Measurements from ENCODE around the gene C22orf39.

C22orf39 gene

DNA sequence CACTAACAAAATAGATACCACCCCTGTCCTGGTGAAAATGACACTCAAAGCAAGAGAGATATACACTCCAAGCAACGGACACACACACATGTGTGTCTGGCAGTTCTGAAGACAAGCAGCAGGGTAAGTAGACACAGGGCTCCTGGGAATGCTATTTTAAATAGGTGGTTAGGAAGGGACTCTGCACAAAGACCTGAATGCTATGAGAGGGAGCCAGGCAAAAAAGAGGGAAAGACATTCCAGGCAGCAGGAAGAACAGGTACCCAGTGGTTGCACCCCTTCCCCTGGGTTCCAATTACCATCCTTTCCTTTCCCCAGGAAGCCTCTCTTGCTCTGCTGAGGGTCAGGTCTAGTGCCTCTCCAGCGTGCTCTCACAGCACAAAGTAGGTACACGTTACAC is 28.5 kb upstream of the C22orf39 start:
- DNase-seq: no peak

DNA sequence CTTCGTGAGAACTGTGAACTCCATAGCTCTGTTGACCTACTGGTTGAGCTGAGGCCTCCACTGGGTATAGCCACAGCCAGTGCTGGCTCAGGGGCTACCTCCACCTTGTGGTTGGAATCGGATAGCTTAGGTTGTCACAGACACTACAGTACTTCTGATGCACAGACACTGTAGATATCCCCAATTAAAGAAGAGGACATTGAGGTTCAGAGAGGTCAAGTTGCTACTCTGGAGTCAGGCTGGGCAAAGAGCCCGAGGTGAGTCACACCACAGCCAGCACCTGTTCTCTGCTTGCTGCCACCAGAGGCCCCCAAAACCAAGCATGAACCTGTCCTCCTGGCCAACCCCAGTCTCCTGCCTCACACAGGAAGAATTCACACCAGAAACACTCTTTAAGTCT is 26.1 kb upstream of the C22orf39 start:
- no peak for DNase-seq

DNA sequence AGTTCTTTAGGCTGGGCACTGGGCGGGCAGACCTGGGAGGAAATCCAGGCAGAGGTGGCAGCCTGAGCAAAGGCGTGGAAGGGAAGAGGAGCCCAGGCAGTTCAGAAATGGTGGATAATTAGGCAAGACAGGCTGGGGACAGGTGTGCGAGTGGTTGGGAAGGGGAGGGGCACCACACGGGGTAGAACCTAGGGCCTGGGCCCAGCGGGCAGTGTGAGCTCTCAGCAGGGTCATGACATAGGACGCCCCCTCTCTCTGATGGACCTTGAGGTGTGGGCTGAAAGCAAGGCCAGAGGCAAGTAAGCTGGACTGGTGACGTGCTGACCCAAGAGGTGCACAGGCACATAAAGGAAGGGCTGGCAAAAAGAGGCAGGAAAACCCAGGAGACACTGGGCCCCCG is 24.7 kb upstream of the C22orf39 start:
- no peak for DNase-seq

DNA sequence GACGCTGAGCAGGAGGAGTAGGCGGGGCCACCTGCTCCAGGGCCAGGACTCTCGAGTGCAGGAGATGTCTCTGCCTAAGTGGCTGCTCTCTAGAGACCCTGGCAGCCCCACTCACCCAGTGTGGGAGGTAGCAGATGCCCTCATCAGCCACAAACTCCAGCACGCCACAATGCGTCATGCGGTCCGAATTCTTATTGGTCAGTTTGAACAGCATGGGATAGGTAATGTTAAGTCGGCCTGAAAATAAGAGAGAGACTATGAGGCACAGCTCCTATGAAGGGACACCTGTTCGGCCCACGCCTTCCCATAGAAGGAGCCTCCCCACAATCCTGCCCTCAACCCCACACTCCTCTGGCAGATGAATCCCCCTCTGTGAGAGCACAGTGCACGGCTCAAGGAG is 24.1 kb upstream of the C22orf39 start:
- no peak for DNase-seq

DNA sequence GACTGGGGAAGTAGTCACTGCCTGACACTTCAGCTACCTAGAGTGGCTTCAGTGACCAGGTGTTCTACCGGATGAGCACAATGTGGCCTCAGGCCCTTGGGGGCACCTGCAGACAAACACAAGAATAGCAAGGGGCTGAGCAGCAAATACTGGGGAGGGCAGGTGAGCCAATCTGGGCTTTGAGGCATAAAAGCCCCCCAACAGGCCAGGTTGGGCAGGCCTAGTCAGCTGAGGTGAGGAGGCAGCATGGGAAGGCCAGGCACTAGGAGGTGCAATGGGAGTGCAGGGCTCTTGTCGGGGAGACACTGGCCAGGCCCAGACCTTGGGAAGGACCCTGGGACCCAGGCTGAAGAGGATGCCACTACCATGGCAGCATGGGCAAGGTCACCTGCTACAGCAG is 22.5 kb upstream of the C22orf39 start:
- no peak for DNase-seq

DNA sequence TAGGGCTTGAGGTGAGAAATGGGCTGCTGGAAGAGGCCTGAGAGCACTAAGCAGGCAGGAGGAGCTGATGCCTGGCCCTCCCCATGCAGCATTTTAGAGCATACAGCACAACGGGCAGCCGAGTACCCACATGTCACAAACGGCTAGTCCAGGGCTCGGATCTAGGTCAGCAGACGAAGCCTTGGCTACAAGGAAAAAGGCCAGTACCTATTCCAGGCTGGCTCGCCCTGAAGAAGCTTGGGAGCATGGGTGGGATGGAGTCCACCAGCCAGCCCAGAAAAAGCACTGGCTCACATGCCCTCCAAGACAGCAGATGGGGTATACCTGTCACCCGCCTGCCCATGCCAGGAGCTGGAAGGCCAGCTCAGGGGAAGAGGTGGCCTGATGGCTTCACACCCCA is 21.9 kb upstream of the C22orf39 start:
- DNase-seq: no peak

DNA sequence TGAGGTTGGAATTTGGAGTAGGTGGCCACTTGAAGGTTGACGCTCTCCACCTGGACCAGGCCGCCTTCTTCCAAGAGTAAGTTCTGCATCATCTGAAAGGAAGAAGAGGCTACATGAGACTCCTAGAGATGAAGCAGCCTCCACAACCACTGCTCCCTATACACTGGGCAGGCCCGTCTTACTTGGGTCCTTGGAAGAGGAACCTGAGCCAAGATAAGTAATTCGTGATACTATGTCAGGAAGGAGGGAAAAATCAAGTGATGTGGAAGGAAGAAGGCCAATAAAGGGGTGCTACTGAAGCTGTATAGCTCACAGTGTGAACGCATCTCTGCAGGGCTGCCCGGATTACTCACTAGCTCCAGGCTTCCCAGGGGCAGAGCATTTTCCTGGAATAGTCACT is 20.4 kb upstream of the C22orf39 start:
- DNase-seq: no peak

DNA sequence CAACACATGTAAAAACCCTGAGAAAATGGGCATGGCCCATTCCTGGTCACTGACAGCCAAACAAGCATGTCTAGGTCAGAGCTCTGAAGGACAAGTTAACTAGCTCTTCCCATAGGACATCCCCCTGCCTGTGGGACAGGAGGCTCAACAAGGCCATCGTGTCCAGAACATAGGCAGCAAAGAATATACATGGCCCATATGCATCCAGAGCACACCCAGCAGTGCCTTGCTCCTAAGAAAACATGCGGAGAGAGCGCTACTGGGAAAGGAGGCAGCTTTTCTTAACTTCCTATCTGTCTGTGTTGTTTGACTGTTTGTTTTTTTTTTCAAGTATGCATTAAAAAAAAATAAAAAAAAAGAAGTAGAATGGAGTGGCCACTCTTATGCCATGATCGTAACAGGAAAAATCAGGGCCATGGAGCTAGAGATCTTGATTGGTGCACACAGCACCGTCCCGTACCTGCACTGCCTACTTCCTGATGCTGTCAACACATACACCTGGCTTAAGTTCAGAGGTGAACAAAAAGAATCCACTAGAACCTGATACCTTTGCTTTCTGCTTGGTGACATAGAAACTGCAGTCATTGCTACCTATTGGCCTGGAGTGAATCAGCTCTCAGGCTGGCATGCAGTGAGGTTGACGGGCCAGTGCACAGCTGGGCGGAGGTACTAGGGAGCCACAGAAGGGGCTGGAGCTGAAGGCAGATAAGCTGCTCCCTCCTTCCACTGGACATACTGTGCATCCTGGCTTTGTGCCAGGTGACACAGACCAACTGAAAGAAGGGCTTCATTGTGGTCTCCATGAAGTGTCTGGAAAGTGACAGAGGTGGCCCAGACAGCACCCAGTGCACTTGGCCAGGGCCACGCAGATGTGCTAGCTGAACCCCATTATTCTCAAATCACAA is 19.6 kb upstream of the C22orf39 start:
- no peak for DNase-seq

DNA sequence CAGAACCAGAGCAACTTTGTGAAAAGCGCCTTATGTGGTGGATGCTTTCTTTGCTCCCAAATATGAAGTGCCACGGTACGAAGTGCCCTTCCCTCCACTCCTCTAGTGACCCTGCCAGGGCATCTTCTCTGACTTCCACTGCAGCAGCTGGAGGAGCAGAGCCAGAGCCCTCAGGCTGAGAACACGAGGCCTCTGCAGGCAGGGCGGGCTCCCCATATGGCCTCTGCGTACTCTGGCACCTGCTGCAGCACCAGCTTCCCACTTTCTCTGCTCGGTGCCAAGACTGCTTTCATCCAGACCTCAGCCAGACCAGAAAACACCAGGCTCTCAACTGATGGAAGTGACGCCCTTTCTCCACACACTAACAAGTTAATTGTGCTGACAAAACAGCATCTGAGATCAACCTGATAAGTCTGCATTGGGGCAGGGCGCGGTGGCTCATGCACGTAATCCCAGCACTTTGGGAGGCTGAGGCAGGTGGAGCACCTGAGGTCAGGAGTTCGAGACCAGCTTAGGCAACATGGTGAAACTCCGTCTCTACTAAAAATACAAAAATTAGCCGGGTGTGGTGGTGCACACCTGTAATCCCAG is 18.7 kb upstream of the C22orf39 start:
- DNase-seq: no peak

DNA sequence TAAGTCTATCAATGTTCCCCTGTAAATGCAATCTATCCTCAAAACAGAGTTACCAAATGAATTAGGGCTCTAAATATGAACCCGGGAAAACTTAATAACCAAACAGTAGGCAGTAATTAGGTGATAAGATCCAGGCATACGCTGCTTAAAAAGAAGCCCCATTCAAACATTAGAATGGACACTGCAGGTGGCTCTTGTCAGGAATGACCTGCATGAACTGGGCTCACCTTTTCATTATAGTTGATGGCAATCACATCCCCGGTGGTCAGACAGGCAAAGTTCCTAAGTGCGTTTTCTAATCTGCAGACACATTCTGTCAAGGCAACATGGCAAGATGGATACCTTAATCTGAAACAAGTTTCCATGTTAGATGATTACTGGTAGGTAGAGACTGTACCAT is 17.5 kb upstream of the C22orf39 start:
- DNase-seq: no peak

DNA sequence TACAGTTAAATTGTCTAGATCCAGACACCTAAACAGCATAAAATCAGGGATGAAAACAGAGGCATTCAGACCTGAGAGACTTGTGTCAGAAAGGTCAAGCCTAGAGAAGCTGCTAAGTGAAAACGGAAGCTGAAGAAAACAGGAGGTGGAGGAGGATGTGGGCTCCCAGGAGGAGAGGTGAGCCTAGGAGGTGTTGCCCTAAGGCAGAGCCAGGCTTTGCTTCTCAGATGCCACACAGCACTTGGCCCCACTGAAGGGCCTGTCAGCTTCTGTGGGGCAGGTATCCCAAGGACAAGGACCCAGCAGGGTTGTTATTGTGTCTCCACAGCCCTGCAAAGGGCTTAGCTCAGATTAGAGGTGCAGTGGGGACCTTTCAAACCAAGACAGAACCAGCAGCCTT is 17.0 kb upstream of the C22orf39 start:
- no peak for DNase-seq

DNA sequence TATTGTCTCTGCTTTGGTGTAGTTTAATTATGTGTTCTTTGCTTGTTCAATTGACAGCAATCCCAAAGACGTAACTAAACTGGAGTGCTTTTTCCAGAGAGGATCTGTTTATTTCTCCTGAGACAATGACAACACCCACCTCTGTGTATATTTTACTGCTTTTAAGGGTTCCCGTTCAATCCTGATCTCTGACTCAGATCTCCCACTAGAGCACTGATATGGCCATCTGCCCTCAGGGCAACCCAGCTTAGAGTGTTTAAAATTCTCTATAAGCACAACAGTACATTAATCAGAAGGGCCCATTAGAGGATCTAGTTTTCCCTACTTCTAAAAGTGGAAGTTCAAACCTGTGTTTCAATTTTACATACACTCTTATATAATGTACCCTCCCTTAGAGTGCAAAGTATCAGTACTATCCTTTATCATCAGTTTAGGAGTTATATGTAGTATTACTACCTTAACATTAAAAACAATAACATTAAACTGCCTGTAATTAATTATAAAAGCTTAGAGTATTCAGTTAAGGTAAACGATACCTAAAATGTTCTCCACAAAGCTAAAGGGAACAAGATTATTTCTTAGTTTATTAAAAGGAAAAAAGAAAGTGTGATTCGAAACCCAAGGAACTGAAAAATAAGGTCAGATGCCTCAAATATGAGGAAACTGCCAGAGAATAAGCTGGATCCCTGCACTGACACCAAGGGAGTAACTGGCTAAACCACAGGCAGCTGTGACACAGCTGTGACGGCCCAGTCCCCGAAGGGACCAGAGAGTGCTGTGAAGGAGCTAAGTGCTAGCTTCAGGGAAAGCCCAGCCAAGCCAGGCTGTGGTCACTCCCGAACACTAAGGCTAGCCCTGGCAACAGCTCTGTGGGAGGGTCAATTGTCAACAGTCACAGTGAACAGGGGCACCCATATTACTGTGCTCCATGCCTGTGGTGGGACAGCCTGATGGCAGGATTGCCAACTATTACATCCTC is 16.3 kb upstream of the C22orf39 start:
- DNase-seq: no peak

DNA sequence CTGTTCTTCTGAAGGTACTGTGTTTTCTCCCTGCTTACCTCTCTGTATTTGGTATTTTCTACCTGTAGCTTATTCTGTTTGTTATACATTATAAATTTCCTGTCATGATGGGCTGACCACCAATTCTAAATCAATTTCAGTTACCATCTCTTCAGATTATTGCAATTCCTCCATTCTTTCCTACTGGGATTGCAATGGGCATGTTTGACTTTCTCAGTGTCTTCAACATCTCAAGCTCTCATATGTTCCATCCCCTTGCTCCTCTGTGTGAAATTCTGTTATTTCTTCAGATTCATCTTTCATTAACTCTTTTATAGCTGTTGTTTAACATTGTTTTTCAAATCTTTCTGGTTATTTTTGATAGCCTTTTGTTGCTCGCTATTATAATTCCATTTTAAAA is 15.5 kb upstream of the C22orf39 start:
- DNase-seq: no peak

DNA sequence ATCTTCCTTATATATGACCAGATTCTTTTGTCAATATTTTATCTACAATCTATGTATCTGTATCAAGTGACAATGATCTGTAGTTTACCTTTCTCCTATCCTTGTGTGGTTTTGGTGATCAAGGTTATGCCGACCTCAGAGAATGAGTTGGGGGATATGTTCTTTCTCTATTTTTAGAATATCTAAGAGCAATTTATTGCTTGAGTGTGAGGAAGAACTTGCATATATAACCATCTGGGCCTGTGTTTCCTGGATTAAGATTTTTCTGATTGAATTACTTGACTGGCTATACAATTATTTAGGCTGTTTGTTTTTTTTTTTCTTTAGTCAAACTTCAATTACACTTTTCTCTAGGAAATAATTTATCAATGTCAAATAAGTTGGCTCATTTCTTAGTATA is 14.0 kb upstream of the C22orf39 start:
- no peak for DNase-seq

DNA sequence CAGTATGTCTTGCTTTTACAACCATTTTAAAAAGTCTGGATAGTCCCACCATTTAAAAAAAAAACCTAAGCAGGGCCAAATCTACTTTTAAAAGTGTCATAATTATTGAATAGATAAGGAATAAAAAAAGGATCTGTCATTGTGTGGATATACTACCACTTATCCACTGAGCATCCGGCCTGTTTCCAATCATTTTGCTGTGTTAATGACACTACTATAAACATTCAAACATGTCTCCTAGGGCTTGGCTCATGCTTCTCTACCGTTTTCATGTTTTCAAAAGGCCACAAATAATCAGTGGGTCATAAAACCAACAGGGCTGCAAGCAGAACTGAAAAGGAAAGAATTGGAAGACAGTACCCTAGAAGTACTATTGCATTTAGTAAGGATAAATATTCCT is 12.5 kb upstream of the C22orf39 start:
- DNase-seq: no peak

DNA sequence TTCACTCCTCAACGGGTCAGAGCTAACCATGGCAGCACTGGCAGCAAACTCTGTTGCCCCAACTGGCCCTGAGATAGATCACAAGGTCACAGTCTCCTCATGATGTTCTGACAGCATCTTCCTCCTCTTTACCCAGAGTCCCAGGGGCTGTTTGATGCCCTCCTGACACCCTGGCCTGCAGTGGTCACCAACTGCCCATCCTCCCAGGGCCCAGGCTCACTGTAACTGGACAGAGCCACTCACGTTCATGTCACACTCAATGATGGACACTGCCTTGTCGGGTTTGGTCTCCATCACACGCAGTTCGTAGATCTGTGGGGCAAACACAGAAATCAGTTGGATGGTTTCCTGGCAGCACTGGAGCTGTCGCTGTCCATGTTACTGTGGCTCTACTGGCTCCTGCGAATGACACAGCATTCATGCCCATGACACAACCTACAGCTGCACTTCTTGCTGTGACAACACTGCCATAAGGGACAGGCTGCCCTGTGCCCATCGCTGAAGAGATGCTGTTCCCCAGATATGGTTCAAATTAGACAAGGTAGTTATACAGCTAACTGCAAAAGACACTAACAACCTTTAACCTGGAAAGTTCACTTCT is 10.4 kb upstream of the C22orf39 start:
- no peak for DNase-seq

DNA sequence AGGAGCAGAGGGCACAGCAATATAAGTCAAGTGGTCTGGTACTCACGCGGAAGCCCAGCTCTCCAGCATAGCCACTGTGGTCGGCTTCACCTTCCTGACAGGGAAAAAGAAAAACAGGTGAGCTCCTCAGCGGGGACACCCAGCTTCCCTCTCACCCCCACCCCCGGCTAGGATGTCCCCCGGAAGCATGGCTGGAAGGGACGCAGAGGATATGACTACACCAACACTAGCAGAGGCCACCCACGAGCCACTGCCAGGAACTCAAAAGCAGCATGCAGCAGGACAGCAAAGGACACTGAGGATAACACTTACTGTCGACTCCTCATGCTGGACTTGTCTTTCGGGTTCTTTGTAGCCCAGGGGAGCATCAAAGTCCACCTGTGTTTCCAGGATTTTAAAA is 9.0 kb upstream of the C22orf39 start:
- DNase-seq: no peak

DNA sequence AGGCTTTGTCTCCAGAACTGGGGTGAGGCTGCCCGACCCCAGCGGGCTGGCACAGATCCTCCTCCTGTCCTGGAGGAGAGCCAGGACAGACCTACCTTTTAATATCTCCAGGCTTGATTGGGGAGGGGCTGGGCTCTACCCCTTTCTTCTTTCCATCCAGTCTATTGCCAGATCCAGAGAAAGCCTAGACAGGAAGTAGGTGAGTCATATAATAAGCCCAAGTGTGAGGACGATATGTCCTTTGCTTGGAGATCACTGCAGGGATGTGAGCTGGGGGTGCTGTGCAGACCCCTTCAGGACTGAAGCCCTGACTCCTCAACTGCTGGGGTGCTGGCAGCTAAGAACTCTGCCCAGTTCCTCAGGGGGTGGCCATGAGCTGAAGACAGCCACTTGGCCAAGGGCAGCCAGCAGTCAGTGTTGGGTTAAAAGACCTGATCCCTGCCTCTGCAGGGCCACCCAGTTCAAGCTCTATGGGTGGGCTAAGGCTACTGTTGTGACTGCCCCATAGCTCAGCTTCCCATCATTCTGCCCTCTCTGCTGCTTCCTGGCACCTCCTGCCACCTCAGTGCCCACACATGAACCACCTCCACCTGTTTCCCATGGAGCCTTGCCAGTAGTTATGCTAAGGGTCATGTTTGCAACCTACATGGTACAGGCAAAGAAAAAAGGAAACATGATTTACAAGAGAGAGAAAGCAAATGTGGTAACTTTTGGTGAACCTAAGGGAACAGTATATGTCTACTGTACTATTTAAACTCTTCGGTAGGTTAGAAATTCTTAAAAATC is 8.3 kb upstream of the C22orf39 start:
- DNase-seq: no peak

DNA sequence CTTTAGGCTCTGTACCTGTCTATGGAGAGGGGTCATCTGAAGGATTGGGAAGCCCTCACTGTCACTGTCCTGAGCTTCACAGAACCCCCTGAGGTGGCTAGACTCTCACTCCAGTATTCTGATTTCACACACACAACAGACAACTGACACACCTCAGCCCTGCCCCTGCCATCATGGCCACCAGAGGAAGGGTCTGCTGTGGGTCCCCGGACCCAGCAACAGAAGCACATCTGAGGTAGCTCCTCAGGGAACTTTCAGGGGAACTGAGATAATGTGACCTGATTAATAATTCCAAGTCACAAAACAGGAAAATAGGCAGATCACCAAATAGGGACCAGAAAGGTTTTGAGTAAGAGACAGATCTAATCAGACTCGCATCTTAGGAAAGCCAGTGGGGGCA is 7.5 kb upstream of the C22orf39 start:
- DNase-seq: no peak

DNA sequence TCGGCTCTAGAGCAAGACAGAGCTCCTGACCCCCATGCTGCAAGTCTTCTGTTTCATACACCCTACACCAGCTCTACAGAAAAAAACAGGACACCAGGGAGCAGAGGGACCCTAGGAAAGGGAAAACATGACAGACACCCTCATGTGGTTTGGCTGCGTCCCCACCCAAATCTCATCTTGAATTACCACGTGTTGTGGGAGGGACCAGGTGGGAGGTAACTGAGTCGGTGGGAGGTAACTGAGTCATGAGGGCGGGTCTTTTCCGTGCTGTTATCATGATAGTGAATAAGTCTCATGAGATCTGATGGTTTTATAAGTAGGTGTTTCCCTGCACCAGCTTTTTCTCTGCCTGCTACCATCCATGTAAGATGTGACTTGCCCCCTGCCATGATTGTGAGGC is 6.6 kb upstream of the C22orf39 start:
- no peak for DNase-seq

DNA sequence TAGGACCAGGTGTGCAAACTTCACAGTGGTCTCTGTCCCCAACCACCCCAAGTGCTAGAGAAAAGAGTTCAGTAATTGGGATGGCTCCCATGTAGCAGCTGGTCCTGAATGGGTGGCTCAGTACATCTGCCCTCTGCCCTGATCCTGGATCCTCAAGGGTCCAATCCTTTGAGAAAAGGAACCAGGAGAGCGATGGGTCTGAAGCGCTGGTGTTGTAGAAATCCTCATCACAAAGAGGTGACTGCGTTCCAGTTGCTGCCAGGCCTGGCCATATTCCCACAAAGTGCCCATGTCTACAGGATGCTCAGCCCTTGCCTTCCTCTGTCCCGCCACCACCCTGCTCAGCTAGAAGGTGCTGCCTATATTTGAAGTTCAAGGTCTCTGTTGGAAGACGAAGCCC is 6.2 kb upstream of the C22orf39 start:
- DNase-seq: no peak

DNA sequence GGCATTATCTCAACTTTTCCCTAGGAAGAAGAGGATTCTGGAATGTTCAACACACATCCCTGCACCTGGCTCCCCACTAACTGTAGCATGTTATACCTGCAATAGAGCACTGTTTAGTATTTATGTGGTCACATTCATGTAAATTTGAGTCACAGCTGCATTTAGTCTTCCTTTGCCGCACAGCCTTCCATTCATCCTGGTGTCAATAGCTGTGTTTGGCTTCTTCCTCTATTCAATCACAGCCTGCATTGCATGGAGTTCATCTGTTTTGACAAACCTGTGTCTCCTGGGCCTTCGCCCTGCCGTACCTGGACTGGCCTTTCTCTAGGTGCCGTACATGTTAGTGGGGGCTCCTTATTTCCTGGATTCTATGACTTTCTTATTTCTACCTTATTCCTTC is 4.1 kb upstream of the C22orf39 start:
- no peak for DNase-seq
